Glutamatergic neuron (in vitro differentiated cells): Measurements from ENCODE around the gene C2orf69. TPM values are rescaled to one million over a fixed set of nuclear protein-coding genes. Genes with fewer than 3 reads are reported as not detected.
A peak's percentile ranks its signal among the peaks of the same experiment; 100 is the strongest.

Experiments
- DNase-seq: peaks from one replicate; pipeline ENCODE4 v3.0.0; 2022
- H3K27ac Mint-ChIP-seq: one replicate; pipeline ENCODE4 v1.8.0; 2020; ENCODE audit warnings: mild to moderate bottlenecking, mixed read lengths, inconsistent platforms; ENCODE audit not compliant: unreplicated experiment
- H3K27me3 Mint-ChIP-seq: one replicate; pipeline ENCODE4 v1.8.0; 2020; ENCODE audit warnings: mild to moderate bottlenecking, moderate library complexity, mixed read lengths, inconsistent platforms; ENCODE audit not compliant: unreplicated experiment
- H3K36me3 Mint-ChIP-seq: one replicate; pipeline ENCODE4 v1.8.0; 2020; ENCODE audit warnings: mild to moderate bottlenecking, mixed read lengths, inconsistent platforms; ENCODE audit not compliant: unreplicated experiment
- H3K4me1 Mint-ChIP-seq: one replicate; pipeline ENCODE4 v1.8.0; 2020; ENCODE audit warnings: mild to moderate bottlenecking, low read depth, mixed read lengths, inconsistent platforms; ENCODE audit not compliant: unreplicated experiment
- H3K4me3 Mint-ChIP-seq: one replicate; pipeline ENCODE4 v1.8.0; 2020; ENCODE audit warnings: mild to moderate bottlenecking, mixed read lengths, inconsistent platforms; ENCODE audit not compliant: unreplicated experiment
- H3K9me3 Mint-ChIP-seq: one replicate; pipeline ENCODE4 v1.8.0; 2020; ENCODE audit warnings: mild to moderate bottlenecking, moderate library complexity, mixed read lengths, inconsistent platforms; ENCODE audit not compliant: unreplicated experiment
- CTCF ChIP-seq: fragments of 200-600 bp; sonication (generic); IDR thresholded peaks from one replicate; pipeline ENCODE4 v1.5.0; 2021; ENCODE audit not compliant: partially characterized antibody, unreplicated experiment
- total RNA-seq: library from RNA; stranded (reverse); fragmentation: NEBNext Ultra II Directional; extraction: Animal tissue kit (Norgen Biotek cat#: 25700); gene quantifications from one replicate; pipeline ENCODE4 v1.2.1, GENCODE V29; 2021; ENCODE audit not compliant: unreplicated experiment

The C2orf69 gene
- total RNA-seq, 1 donor from 2014 or later, result 27.3 TPM

DNA sequence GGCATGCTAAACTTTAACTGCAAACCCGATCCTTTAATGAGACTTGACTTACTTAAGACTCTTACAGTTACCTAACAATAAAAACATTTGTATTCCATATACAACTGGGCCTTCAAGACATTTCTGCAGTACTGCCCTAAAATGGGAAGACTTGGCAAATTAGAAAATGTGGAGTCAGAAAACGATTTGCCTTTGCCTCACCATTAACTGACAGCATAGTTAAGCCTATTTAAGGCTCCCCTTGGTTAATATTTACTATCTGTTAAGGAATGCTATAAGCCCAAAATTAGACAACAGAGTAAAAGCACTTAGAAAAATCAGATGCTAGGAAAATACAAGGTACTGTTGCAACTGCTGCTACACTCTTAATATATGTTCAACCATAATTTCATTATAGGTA lies 25.5 kb downstream of the C2orf69 start:
- Mint-ChIP-seq H3K27me3 (peaks cover 2% of the 10 kb centered on the region), H3K4me1 (no peaks in the 10 kb centered on the region), H3K4me3 (no peak overlapping the region), H3K9me3 (no peaks in the 10 kb centered on the region), H3K36me3 (no peaks in the 10 kb centered on the region), H3K27ac (no peak overlapping the region)
- DNase-seq, result no peak
- no peak for TF ChIP-seq CTCF

GRCh38 chr2:199940373-199940772 lies 29.3 kb downstream of the C2orf69 start:
- Mint-ChIP-seq H3K4me1 (no peaks in the 10 kb centered on the region), H3K36me3 (peaks cover 5% of the 10 kb centered on the region), H3K27ac (no peak overlapping the region), H3K4me3 (no peak overlapping the region), H3K27me3 (no peaks in the 10 kb centered on the region), H3K9me3 (no peaks in the 10 kb centered on the region)
- DNase-seq, result no peak
- TF ChIP-seq CTCF, result peak; percentile 42

GRCh38 chr2:199943373-199943772 lies 32.3 kb downstream of the C2orf69 start:
- Mint-ChIP-seq H3K36me3 (peaks cover 5% of the 10 kb centered on the region), H3K27ac (no peak overlapping the region), H3K4me3 (no peak overlapping the region), H3K27me3 (no peaks in the 10 kb centered on the region), H3K9me3 (no peaks in the 10 kb centered on the region), H3K4me1 (no peaks in the 10 kb centered on the region)
- no peak for DNase-seq
- no peak for TF ChIP-seq CTCF

GRCh38 chr2:199946196-199946595 lies 35.1 kb downstream of the C2orf69 start:
- DNase-seq, result no peak
- no peak overlapping the region for H3K27ac Mint-ChIP-seq
- no peaks in the 10 kb centered on the region for H3K27me3 Mint-ChIP-seq
- TF ChIP-seq CTCF, result no peak
- no peaks in the 10 kb centered on the region for H3K4me1 Mint-ChIP-seq
- H3K4me3 Mint-ChIP-seq, result no peak overlapping the region
- H3K36me3 Mint-ChIP-seq, result peaks cover 5% of the 10 kb centered on the region
- no peaks in the 10 kb centered on the region for H3K9me3 Mint-ChIP-seq

DNA sequence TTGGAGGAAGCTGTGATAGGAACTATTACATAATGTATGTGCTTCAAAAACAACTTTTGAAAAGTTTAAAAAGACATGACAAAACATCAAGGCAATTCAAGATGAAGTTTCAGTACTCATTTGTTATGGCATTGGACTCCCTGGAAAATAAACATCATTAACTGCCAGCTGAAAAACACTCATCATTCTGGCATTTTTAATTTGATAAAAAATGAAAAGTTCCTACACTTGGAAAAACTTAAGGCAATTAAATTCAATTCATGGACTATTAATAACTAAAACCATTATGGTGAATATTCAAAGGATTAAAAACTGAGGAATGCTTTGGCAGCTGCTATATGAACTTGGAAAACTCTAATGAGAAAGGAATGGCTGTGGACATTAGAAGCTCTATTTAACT lies 35.7 kb downstream of the C2orf69 start:
- no peak for TF ChIP-seq CTCF
- Mint-ChIP-seq H3K4me3 (no peak overlapping the region), H3K27ac (no peak overlapping the region), H3K27me3 (no peaks in the 10 kb centered on the region), H3K4me1 (no peaks in the 10 kb centered on the region), H3K36me3 (peaks cover 5% of the 10 kb centered on the region), H3K9me3 (no peaks in the 10 kb centered on the region)
- no peak for DNase-seq
